CD4-positive, CD25-positive, alpha-beta regulatory T cell (primary cell): ENCODE data around the gene CYB561D2. TPM values are rescaled to one million over a fixed set of nuclear protein-coding genes. Genes with fewer than 3 reads are reported as not detected.
"Not testable (repeated sequence)": the region's sequence is repeated elsewhere in the genome, so short reads cannot be mapped to it uniquely, and the experiment has no call there.

Source experiments
- ATAC-seq, 2 donors: fragments of 150-1000 bp; cut with Tn5 transposase; one replicate each; pipeline ENCODE4 v1.10.0; 2021; ENCODE audit warnings: low read depth in 2 of 2, moderate number of reproducible peaks in 2 of 2, moderate library complexity in 1 of 2
- DNase-seq, 3 donors: peaks; one replicate each; pipeline versions ENCODE4 v3.0.0 to v3.0.0-alpha.2; 2012 to 2022; ENCODE audit warnings: mixed read lengths in 1 of 3
- H3K27ac ChIP-seq: one replicate; pipeline ENCODE4 v1.7.0; 2013; ENCODE audit warnings: mild to moderate bottlenecking, low read length; ENCODE audit not compliant: insufficient read depth, poor library complexity, severe bottlenecking
- H3K27me3 ChIP-seq: one replicate; pipeline ENCODE4 v1.7.0; 2013; ENCODE audit warnings: low read length; ENCODE audit not compliant: control insufficient read depth, insufficient read depth
- H3K36me3 ChIP-seq: one replicate; pipeline ENCODE4 v1.7.0; 2013; ENCODE audit warnings: mild to moderate bottlenecking, low read length, moderate library complexity; ENCODE audit not compliant: control insufficient read depth, insufficient read depth
- H3K4me1 ChIP-seq: 2 replicates; pipeline ENCODE4 v1.7.0; 2013; ENCODE audit warnings: mild to moderate bottlenecking, low read length; ENCODE audit not compliant: insufficient read depth, control insufficient read depth, poor library complexity, severe bottlenecking
- H3K4me3 ChIP-seq: one replicate; pipeline ENCODE4 v1.7.0; 2013; ENCODE audit warnings: low read depth, mild to moderate bottlenecking, low read length, moderate library complexity
- H3K9me3 ChIP-seq, 2 experiments: 1 replicate in 1 of 2; 2 replicates in 1 of 2; pipeline ENCODE4 v1.7.0; 2013; ENCODE audit warnings: low read length in 2 of 2, mild to moderate bottlenecking in 1 of 2, moderate library complexity in 1 of 2; ENCODE audit not compliant: control insufficient read depth in 2 of 2
- H3K27ac Mint-ChIP-seq, 3 donors: one replicate each; pipeline ENCODE4 v1.8.0; 2020 to 2022; ENCODE audit warnings: mild to moderate bottlenecking in 3 of 3, mixed read lengths in 3 of 3, moderate library complexity in 2 of 3
- H3K27me3 Mint-ChIP-seq: one replicate; pipeline ENCODE4 v1.8.0; 2022; ENCODE audit warnings: mild to moderate bottlenecking, mixed read lengths
- H3K36me3 Mint-ChIP-seq: one replicate; pipeline ENCODE4 v1.8.0; 2020; ENCODE audit warnings: mixed read lengths
- H3K4me1 Mint-ChIP-seq, 4 donors: one replicate each; pipeline ENCODE4 v1.8.0; 2020 to 2022; ENCODE audit warnings: mixed read lengths in 4 of 4, mild to moderate bottlenecking in 1 of 4
- H3K4me3 Mint-ChIP-seq, 4 donors: one replicate each; pipeline ENCODE4 v1.8.0; 2020 to 2022; ENCODE audit warnings: mild to moderate bottlenecking in 4 of 4, mixed read lengths in 4 of 4, moderate library complexity in 3 of 4
- H3K9me3 Mint-ChIP-seq, 7 donors: one replicate each; pipeline ENCODE4 v1.8.0; 2020 to 2022; ENCODE audit warnings: mixed read lengths in 7 of 7, mild to moderate bottlenecking in 3 of 7, moderate library complexity in 2 of 7
- polyA plus RNA-seq, 4 donors: library from polyadenylated mRNA; unstranded; fragments of 300-500 nt; fragmentation: Illumina TruSeq; gene quantifications; one replicate each; pipeline ENCODE4 v1.2.3, GENCODE V29; 2021
- total RNA-seq: library from RNA; stranded (reverse); gene quantifications from one replicate; pipeline ENCODE4 v1.2.3, GENCODE V29; 2022

The CYB561D2 gene
- 28.5 TPM for total RNA-seq
- polyA plus RNA-seq: 10 to 100 TPM; 66.3 to 92.2 (median 79.2) TPM

GRCh38 chr3:50350527-50351322 lies at the start of gene CYB561D2, which contains the start of gene NPRL2:
Gene CYB561D2, plus strand, starts transcription at chr3:50350862. Its CDS starts 572 bp downstream, at chr3:50351434.
Gene NPRL2, minus strand, starts transcription at chr3:50350775. Its CDS starts 123 bp downstream, at chr3:50350652.
- H3K27me3 Mint-ChIP-seq: no peaks in the 10 kb centered on the region
- peak within 1 kb of the TSS; percentile 91 to 97 (median 96) for H3K4me3 Mint-ChIP-seq
- Histone ChIP-seq H3K27ac (peak within 1 kb of the TSS; percentile 93), H3K9me3 (no peaks in the 10 kb centered on the region), H3K4me1 (peaks cover 46% of the 10 kb centered on the region), H3K4me3 (peak within 1 kb of the TSS; percentile 83), H3K27me3 (no peaks in the 10 kb centered on the region), H3K36me3 (peaks cover 45% of the 10 kb centered on the region)
- DNase-seq (peak; percentile 98 to 99 (median 99)), ATAC-seq (peak; percentile 86 to 87)
- peaks cover 5 to 87% (median 44%) of the 10 kb centered on the region in 4 donors for H3K4me1 Mint-ChIP-seq
- no peaks in the 10 kb centered on the region for H3K9me3 Mint-ChIP-seq
- peak within 1 kb of the TSS; percentile 98 to 99 (median 99) for H3K27ac Mint-ChIP-seq
- peaks cover 16% of the 10 kb centered on the region for H3K36me3 Mint-ChIP-seq

GRCh38 chr3:50302095-50303012 lies 48.3 kb upstream of the CYB561D2 start:
- no peak for ATAC-seq
- DNase-seq: no peak
- H3K36me3 ChIP-seq: no peaks in the 10 kb centered on the region
- no peak overlapping the region for H3K27ac ChIP-seq
- Mint-ChIP-seq H3K27me3 (no peaks in the 10 kb centered on the region), H3K36me3 (no peaks in the 10 kb centered on the region), H3K27ac (no peak overlapping the region), H3K4me1 (peaks cover 0 to 39% (median 14%) of the 10 kb centered on the region in 4 donors), H3K9me3 (no peaks in the 10 kb centered on the region), H3K4me3 (peak overlapping the region in 2 of 4 donors; percentile 26 to 47)
- peaks cover 25% of the 10 kb centered on the region for H3K4me1 ChIP-seq
- H3K27me3 ChIP-seq: no peaks in the 10 kb centered on the region
- no peak overlapping the region for H3K4me3 ChIP-seq
- no peaks in the 10 kb centered on the region for H3K9me3 ChIP-seq

- Mint-ChIP-seq H3K36me3 (no peaks in the 10 kb centered on the region), H3K4me3 (no peak within 1 kb of the TSS), H3K9me3 (no peaks in the 10 kb centered on the region), H3K27me3 (no peaks in the 10 kb centered on the region), H3K4me1 (peaks cover 0 to 31% (median 11%) of the 10 kb centered on the region in 4 donors), H3K27ac (peak within 1 kb of the TSS in 1 of 3 donors; percentile 48)
- Histone ChIP-seq H3K27me3 (no peaks in the 10 kb centered on the region), H3K4me1 (peaks cover 20% of the 10 kb centered on the region), H3K9me3 (no peaks in the 10 kb centered on the region), H3K36me3 (no peaks in the 10 kb centered on the region), H3K27ac (no peak within 1 kb of the TSS), H3K4me3 (no peak within 1 kb of the TSS)
- no peak for DNase-seq
- no peak for ATAC-seq
Observed at GRCh38 chr3:50303013-50303815, 47.4 kb upstream of the CYB561D2 start, which contains the start of gene HYAL1. Gene HYAL1, minus strand, starts transcription at chr3:50303574. Its CDS starts 618 bp downstream, at chr3:50302956.

GRCh38 chr3:50304601-50305000 lies 46.1 kb upstream of the CYB561D2 start:
- Mint-ChIP-seq H3K9me3 (no peaks in the 10 kb centered on the region), H3K36me3 (no peaks in the 10 kb centered on the region), H3K27me3 (no peaks in the 10 kb centered on the region), H3K4me3 (no peak overlapping the region), H3K27ac (no peak overlapping the region), H3K4me1 (peaks cover 0 to 20% (median 5%) of the 10 kb centered on the region in 4 donors)
- H3K4me3 ChIP-seq: no peak overlapping the region
- no peaks in the 10 kb centered on the region for H3K36me3 ChIP-seq
- H3K9me3 ChIP-seq: no peaks in the 10 kb centered on the region
- H3K4me1 ChIP-seq: peaks cover 10% of the 10 kb centered on the region
- no peaks in the 10 kb centered on the region for H3K27me3 ChIP-seq
- ATAC-seq (no peak), DNase-seq (no peak)
- no peak overlapping the region for H3K27ac ChIP-seq

GRCh38 chr3:50312041-50312440 lies 38.6 kb upstream of the CYB561D2 start:
- DNase-seq, H3K36me3 ChIP-seq, H3K27ac Mint-ChIP-seq, H3K4me3 Mint-ChIP-seq, H3K9me3 Mint-ChIP-seq, ATAC-seq, H3K9me3 ChIP-seq, H3K27ac ChIP-seq, H3K27me3 ChIP-seq, H3K4me3 ChIP-seq, H3K36me3 Mint-ChIP-seq, H3K27me3 Mint-ChIP-seq: not testable (repeated sequence)
- H3K4me1 ChIP-seq: peaks cover 12% of the 10 kb centered on the region
- H3K4me1 Mint-ChIP-seq: peaks cover 5 to 19% (median 12%) of the 10 kb centered on the region in 4 donors

GRCh38 chr3:50314342-50314741 lies 36.3 kb upstream of the CYB561D2 start:
- Histone ChIP-seq H3K27me3 (no peaks in the 10 kb centered on the region), H3K27ac (no peak overlapping the region), H3K4me1 (peaks cover 19% of the 10 kb centered on the region), H3K36me3 (no peaks in the 10 kb centered on the region), H3K9me3 (no peaks in the 10 kb centered on the region), H3K4me3 (no peak overlapping the region)
- peak overlapping the region in 1 of 3 donors; percentile 12 for H3K27ac Mint-ChIP-seq
- H3K36me3 Mint-ChIP-seq: peaks cover 3% of the 10 kb centered on the region
- peaks cover 5% of the 10 kb centered on the region for H3K27me3 Mint-ChIP-seq
- no peak for DNase-seq
- no peaks in the 10 kb centered on the region for H3K9me3 Mint-ChIP-seq
- peaks cover 5 to 31% (median 16%) of the 10 kb centered on the region in 4 donors for H3K4me1 Mint-ChIP-seq
- no peak for ATAC-seq
- H3K4me3 Mint-ChIP-seq: no peak overlapping the region

GRCh38 chr3:50314816-50315215 lies 35.8 kb upstream of the CYB561D2 start:
- Mint-ChIP-seq H3K36me3 (peaks cover 3% of the 10 kb centered on the region), H3K27me3 (peaks cover 5% of the 10 kb centered on the region), H3K27ac (no peak overlapping the region), H3K9me3 (no peaks in the 10 kb centered on the region), H3K4me3 (peak overlapping the region in 1 of 4 donors; percentile 71), H3K4me1 (peaks cover 5 to 36% (median 18%) of the 10 kb centered on the region in 4 donors)
- Histone ChIP-seq H3K4me3 (no peak overlapping the region), H3K36me3 (no peaks in the 10 kb centered on the region), H3K27me3 (no peaks in the 10 kb centered on the region), H3K27ac (no peak overlapping the region), H3K4me1 (peaks cover 22% of the 10 kb centered on the region), H3K9me3 (no peaks in the 10 kb centered on the region)
- ATAC-seq: no peak
- no peak for DNase-seq
